NCI-H1092 treated with DMSO at 0.1 percent for 48 hours (cell line): ENCODE data around the gene RPL22.

Experiments used
- DNase-seq: peaks from one replicate; lab custom pipeline; 2025; lab: John Stamatoyannopoulos, UW

Gene RPL22

DNA sequence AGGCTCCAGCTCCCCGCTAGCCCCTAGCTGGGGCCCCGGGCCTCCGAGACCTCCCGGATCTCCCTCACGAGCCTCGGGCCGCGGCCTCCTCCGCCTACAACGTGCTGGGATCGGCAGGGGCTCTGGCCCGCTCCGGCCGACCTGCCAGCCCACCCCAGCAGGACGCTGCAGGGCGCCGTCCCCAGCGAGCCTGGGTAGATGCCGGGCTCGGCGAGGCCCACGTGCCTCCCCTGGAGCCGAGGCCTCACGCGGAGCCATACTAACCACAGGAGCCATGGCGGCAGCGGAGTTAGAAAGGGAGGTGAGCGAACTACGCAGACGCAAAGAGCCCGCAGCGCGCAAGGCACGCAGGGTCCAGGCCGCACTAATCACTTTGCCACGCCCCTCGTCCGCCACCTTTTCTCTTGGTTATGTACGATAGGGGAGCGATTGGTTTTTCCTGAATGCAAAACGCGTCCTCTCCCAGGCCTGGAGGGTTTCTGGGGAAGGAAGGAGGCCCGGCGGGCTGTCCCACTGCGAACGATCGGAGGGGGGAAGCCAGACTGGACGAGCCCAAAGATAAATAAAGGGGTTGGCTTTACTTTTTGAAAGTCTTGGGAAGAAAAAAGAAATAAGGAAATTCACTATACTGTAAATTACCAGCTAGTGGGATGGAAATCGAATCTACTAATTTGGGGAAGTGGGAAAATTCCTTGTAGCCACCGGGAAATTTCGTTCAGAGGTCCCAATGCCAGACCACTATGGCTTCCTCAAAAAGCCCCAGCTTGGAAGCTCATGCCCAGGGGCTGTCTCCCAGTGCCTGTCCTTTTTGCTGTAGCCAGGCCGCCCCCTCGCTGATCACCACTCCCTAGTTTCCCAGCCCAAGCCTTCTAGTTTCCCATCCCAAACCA lies at the start of gene RPL22:
RPL22 (minus strand) TSS at position 298 of the 890 bp plus-strand sequence; CDS start at position 276, 22 bp downstream.
- peak; percentile 100 for DNase-seq

DNA sequence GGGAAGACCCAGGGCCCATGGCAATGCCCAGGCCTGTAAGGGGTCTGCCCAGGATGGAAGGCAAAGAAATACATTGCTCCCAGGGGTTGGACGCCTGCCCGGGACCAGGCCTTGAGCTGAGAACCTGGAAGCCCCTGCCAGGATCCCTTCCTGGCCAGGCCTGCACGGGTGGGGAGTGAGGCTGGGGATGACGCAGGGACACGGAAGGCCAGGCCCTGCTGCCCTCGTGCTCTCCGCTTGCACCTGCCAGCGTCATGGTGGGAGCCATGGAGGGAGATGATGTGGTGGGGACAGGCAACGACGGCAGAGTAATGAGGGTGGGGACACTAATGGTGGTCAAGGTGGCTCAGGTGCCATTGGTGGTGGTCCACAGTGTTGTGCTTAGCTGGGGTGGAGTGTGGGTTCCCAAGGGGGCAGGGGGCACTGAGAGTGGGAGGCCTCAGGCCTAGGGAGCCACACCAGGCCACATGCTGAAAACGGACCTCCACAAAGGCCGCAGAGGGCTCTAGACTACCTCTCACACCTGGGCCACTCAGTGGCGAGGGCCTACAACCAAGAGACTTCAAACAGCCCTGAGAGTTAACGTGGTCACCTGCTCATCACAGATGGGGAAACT lies 48.9 kb upstream of the RPL22 start:
- DNase-seq, result no peak

DNA sequence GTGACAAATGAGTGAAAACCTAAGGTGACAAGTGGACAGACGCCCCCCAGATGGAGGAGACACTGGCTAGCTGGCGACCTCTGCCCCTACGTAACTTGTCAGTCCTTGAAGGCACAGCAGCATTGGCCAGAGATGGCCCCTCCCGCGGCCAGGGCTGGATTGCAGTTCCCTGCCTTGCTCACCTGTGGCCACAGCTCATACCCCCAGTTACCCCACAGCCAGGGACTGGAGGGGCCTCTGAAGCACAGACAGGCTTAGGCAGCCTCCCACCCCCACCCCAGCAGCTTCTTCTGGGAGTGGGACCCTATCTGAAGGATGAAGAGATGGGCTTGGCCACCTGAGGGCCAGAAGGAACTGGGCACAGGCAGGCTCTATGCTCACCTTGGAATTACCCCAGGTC lies 48.3 kb upstream of the RPL22 start:
- no peak for DNase-seq

DNA sequence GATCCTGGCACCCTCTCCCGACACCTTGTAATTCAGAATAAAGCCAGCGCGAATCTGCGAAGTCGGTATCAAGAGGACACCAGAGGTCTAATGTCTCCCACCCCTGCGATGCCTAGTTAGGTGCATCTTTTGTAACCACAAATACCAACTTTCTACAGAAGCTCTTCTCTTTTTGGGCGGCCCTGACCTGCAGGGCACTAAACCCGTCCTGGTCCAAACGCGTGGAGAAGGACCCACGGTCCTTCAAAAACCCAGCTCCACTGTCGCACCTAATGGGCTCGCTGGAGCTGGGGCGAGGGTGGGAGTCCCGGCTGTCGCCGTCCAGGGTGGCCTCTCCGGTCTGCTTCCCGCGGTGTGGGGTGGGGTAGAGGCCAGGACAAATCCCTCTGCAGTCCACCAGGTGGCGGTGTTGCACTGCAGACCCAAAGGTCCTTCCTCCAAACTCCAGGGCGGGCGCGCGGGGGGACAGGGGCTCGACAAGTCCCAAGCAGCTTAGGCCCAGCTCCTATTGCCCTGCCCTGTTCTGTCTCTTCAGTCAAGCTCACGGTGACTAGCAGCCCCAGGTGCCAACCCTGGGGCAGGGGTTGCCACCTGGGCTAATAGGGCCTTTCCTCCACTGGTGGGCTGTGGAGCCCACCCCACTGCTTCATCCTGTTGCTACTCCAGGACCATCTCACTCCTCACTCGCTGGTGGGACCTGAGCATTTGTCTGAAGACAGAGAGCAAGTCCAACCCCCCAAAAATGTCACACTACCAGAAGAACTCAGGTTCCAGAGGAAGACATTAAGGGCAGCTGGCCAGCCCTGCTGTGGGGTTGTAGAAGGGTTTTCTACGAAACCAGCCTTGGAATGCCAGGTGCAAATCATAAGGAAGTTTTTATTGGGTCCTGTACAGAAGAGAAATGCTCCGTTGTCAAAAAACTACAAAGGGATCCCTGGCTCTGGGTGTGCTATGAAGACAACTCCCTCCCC lies 47.4 kb upstream of the RPL22 start:
- peak; percentile 95 for DNase-seq

DNA sequence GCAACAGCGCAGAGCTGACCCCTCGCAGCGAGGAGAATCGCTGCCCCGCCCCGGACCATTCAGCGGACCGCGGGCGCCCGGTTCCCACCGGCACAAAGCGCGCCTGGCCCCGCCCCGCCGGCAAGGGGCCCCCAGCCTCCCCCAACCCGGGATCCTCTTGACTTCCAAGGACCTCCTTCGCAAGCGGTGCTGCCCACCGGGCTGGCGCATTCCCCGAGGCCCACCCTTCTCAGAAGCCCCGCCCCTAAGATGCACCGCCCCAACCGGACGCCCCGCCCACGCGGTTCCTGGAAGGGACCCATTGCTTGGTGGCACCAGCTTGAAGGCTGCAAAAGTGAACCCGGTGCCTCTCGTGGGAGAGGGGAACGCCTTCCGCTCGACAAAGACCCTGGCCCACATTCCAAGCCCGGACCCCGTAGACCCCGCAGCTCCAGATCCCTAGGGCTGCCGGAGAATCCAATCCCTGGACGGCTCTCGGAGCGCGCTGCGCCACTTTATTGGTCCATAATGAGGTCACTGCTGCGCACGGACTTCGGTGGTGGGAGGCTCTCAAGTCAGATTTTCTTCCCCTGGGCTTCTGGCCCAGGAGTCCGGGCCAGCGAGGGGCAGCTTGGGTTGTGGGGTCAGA lies 46.6 kb upstream of the RPL22 start:
- peak; percentile 86 for DNase-seq

DNA sequence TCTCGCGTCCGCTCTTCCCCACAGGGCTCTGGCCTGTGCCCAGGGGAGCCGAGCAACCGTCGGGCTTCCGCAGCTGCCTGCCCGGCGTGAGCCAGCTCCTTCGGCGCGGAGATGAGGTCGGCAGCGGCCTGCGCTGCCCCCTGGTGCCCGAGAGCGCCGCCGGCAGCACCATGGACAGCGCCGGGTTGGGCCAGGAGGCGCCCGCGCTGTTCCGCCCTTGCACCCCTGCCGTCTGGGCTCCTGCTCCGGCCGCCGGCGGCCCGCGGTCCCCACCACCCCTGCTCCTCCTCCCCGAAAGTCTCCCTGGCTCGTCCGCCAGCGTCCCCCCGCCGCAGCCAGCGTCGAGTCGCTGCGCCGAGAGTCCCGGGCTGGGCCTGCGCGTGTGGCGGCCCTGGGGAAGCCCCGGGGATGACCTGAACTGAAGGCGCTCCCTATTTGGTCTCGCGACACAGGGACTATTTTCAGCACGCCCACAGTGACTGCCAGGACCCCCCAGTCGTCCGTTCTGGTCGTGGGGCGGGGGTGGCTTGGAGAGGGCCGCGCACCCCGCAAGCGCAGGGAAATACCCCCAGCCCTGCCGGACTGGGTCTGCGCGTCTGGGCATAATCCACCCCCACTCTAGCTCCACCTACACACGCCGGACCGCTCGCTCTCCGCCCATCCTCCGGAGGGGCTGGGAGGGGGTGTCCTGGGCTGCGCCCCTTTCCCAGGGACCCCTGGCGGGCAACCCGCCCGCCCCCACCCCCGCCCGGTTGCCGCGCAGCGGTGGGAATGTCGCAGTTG lies 45.9 kb upstream of the RPL22 start:
- DNase-seq, result peak; percentile 97

DNA sequence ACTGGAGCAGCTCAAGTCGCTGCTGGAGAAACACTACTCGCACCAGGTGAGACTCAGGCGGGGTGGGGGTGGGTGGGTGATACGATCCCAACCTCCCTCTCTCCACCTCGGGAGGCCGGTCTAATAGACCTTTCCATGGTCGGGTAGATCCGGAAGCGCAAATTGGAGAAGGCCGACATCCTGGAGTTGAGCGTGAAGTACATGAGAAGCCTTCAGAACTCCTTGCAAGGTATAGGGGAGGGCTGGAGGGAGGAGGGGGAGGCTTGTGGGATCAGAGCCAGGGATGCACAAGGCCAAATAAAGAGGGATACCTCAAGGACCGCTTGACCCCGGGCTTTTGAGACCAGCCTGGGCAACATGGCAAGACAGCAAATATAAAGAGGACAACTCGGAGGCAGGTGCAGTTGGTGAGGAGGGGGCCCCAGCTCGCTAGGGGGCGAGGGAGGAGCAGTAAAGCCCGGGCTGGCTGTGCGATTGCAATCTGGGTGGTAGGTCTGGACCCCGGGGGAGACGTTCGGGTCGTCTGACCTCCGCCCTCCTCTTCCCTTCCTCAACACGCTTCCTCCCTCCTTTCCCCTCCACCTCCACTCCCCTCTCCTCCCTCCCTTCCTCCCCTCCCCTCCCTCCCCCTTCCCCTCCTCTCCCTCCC lies 45.1 kb upstream of the RPL22 start:
- no peak for DNase-seq

DNA sequence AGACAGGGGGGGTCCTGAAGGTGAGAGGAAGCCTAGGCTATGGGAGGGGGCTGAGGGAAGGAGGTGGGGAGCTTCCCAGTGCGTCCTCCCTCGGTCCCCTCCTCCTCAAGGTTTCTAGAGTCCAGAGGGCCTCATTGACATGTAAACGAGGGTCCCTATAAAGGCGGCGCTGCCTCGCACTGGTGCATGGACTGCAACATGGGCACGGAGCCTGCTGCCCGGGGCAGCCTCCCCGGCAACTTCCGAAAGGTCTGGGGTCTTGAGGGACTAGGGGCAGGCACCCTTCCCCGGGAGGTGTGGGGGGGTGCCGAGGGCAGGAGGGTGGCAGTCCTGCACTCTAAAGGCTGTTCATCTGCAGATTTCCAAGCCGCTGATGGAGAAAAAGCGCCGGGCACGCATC lies 44.6 kb upstream of the RPL22 start, which contains the start of gene HES3:
HES3 (plus strand) TSS at position 187 of the 400 bp plus-strand sequence; CDS start at position 374, 187 bp downstream.
- no peak for DNase-seq

DNA sequence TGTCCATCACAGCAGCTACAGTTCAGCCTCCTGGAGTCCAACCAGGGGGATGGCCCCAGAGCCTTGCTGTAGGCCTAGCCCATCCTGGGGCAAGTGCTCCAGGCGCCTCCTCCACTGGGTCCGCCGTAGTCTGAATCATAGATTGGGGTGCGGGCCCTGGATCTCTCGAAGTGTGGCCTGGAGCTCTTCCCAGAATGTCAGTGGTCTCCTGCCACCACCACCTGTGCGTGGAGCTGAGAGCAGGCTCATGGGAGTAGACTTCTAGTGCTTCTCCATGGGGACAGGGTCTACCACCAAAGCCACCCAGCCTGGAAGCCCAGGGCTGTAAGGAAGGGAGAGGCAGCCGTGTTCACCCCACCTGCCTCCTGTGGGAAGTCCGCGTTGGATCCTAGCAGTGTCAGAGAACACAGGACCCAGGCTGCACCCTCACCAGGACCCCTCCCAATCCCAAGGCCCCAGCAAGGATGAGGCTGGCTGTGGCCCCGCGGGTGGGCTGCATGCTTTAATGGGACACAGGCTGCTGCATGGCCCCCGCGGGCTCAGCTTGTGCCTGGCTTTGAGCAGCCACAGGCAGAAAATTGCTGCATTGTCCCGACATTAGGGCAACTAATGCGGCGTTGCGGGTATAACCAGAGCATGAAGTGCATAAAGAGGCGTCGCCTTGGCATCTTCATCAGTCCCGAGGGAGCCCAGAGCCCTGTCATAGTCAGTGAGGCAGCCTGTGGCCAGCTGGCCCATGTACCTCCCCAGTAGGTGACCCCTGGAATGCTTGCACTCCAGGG lies 43.8 kb upstream of the RPL22 start:
- DNase-seq, result no peak

DNA sequence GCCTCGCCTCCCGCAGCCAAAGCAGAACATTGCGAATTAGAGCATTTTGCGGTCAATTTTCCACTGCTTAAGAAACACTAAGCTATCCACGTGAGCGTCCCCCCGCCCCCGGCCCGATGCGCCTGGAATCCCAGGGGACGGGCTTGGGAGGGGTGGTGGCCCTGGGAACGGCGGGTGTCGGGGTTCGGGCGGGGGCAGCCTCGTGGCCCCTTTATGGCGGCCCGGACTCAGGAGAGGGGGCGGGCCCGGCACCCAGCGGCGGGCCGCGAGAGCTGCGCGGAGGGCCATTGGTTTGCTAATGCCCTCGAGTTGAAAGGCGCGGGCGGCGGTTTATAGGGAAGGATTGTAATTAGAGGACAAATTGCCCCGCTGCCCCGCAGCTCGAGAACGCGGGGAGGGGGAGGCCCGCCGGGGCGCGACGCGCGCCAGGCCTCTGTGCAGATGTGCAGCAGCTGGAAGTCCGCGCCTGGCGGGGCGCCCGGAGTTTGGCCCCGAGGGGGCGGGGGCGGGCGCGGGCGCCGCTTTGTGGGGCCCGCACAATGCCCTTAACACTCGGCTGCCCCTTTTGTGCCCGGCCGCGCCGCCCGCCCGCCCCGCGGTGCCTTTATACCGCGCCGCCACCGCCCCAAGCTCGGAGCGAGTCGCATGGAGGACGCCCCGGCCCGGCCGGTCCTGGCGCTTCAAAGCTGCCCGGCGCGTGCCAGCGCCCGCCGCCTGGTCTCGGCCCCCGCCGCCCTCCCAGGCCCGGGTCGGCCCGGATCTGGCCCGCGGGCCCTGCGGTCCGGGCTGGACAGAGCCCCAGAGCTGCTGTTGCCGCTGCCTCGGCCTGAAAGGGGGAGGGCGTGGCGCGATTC lies 42.7 kb upstream of the RPL22 start:
- DNase-seq, result no peak

DNA sequence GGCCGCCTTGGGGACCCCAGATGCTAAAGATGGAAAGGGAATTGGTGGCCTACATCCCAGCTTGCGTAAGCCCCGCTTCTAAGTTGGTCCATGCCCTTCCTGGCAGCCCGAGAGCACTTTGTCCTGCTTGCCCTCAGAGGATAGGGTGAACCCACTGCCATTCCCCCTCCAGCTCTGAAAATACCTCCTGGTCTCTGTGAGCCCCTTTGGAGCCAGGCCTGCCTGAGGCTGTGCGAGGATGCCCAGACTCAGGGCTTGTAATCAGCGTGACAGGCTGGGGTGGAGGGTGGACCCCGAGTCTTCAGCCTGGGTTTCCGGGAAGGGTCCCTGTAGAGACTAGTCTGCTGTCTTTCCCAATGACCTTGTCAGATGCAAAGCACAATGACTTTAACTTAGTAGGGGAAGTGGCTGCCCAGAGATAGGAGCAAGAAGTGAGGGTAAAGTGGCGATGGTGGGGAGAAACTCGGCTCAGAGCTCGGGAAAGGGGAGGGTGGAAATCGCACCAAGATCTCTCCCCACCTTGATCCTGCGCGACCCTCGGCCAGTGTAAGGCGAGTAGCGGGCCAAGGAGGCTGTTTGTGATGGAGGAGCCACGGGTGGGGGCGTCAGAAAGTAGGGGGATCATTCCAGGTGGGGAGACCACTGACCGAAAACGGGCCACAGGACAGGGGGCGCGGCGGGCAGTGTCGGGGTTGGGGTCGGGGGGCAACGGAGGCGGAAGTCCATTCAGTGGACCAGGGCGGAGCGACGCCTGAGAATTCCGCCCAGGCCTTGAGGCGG lies 41.9 kb upstream of the RPL22 start:
- DNase-seq, result no peak

DNA sequence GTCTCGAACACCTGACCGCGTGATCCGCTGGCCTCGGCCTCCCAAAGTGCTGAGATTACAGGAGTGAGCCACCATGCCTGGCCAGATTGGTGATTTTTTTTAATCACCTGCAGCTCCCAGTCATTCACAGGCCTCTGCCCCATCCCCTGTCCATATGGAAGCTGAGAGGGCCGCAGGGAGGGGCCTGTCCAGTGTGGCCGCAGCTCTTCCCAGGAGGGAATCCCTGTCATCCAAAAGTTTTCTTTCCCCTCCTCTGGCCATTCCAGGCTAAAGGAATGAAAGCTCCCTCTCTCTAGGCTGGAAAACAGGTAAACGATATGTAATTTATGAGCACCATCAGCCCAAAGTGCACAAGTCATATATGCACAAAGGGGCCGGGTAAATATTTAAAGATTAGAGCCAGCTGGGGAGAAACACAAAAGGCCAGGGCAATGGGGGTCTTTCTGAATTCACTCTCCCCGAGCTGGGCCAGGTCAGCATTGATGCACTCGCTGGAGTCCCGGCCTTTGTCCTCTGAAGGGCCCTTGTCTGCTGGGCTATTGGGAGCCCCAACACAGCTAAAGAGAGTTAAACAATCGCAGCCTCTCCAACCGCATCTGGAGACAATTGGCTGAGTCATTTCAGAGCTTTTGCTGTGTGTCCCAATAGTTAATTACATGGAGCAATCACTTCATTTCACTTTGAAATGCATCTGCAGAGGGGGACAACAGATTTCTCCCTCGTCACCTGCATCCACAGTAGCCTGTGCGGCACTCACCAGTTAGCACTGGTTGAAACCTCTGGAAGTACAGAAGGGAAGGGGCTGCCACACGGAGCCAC lies 40.8 kb upstream of the RPL22 start:
- DNase-seq, result peak; percentile 96

DNA sequence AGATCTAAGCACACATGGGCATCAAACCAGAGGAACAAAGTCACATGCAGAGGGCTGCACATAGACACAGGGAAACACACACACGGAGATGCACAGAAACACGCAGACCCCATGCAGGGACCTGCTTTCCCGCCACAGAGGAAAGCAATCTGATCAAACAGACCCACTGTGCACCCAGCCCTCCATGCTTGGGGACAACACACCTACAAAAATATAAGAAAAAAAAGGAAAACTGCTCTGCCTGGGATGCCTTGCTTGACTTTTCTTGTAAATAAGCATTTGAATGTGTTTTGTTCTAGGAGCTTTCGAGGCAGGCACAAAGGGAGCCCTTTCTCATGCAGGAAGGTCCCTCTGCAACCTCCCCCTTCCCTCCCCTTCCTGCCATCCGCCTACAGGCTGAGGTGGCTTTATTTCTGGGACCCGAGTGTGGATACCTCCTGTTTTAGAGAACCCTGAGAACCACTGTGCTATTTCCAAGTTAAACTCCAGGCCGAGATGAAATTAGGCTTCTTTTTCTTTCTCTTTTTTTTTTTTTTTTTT lies 39.9 kb upstream of the RPL22 start:
- no peak for DNase-seq

DNA sequence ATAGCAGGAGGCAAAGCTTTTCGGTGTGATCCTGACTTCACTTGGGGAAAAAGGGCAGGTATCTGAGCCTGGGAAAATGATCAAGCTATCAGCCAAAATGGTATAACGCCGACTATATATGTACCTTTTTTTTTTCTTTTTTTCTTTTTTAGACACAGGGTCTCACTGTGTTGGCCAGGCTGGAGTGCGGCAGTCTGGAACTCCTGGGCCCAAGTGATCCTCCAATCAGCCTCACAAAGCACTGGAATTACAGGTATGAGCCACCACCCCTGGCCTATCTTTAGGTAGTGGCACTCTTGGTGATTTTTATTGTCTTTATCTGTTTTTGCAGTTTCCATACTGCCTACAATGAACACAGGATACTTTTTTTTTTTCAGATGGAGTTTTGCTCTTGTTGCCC lies 37.7 kb upstream of the RPL22 start:
- no peak for DNase-seq

DNA sequence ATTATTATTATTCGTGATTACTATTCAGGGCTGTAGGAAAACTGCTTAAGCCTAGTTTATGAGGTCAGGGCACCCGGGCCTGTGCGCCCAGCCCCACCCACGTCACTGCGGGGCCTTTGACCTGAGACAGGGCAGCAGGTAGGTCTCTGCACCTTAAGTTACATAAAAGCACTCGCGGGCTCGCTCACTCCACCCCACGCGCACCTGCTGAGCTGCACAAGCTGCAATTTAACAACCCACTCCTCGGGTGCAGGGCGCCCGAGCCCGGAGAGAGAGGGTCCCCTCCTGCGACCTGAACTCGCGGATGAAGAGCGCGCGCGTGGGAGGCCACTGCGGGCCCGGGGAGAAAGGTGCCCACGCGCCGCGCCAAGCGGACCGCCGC lies 35.9 kb upstream of the RPL22 start:
- peak; percentile 76 for DNase-seq

DNA sequence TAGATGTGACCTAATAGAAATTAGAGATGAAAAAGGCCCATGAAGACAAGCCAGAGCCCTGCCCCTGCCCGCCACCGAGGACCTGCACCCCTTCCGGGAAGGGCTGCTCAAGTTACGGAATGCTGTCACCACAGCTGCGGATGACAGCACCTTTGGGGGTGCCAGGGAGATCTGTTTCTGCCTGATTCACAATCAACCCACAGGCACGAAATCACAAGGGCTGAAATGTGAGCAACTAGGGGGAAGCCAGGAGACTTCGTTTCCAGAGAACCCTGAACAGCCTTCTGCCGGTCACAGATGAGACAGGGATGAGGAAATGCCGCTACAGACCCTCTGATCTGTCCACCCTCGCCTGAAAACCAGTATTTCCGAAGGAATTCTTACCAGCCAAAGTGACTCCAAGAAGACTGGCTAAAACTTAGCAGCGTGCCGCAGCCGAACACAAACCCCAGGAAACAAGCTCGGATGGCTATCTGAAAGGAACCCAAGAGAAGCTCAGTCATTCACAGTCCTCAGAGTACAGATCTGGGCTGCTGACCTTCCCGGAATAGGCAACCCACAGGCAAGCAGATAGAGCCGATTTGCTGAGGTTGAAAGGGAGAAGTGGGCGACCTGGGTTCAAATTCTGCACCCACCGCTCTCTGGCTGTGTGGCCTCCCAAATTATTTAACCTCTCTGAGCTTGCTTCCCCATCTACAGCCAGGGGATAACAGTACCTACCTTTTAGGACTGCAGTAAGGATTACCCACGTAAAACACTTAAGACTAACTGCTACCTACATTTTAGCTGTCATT lies 35.3 kb upstream of the RPL22 start:
- DNase-seq, result no peak
